Stimulated activated CD4-positive, alpha-beta T cell treated with anti-CD3 and anti-CD28 coated beads, Interleukin-15, amount 100 ng/mL, for 48 hours (primary cell): ENCODE measurements around the gene ARX.

Source experiments
- DNase-seq, 2 donors: peaks; one replicate each; pipeline ENCODE4 v3.0.0-alpha.2; 2020; ENCODE audit warnings: low read depth in 2 of 2

ARX gene

GRCh38 chrX:25001808-25002660, 13.7 kb downstream of the ARX start:
- no peak for DNase-seq

GRCh38 chrX:24999511-24999910, 16.3 kb downstream of the ARX start:
- no peak for DNase-seq

DNA sequence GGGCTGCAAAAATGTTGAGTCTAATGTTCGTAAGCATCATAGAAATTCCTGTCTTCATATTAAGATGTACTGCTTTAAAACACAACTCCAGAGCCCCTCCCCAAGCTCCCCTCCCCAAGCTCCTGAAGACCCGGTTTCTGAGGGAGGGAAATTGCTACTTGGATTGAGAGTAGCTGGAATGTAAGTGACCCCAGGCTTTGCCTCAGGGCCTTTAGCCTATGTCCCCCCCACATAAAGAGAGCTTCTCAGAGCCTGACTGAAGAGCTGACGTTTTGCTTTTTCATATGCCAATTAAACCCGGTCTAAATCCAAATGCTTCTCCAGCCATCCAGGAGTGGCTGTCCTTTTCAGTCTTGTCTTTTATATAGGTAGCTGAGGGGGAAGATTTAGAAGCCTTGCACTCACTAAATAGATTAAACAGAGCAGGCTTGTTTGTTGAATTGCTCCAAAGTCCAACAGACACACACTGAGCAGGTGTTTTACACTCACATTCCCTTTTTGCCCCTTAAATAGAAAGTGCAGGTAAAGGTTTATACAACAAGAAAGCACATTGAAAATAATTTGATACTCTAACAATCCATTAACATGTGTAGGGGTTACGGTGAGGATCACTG, 19.6 kb downstream of the ARX start:
- no peak for DNase-seq

GRCh38 chrX:24993879-24994278, 21.9 kb downstream of the ARX start:
- DNase-seq, result no peak

GRCh38 chrX:24990535-24990934, 25.2 kb downstream of the ARX start:
- no peak for DNase-seq

DNA sequence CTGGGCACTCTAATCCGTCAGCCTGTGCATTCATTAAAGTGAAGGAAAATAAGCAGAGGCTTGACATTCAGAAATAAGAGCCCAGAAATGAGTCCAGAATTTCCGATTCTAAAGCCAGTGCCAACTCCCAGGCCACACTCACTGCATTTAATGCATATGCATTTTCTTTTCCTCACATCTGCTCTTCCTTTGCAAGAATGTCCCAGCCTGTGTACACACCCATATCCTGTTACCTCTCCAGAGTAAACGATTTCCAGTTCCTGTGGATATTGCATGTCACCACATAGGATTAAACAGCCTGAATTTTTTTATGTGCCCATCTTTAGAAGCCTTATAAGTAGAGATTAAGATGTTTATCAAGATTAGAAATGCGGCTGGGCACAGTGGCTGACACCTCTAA, 27.5 kb downstream of the ARX start:
- no peak for DNase-seq

- DNase-seq, result no peak
These were observed 28.0 kb downstream of the ARX start for GRCh38 chrX:24987731-24988130.

DNA sequence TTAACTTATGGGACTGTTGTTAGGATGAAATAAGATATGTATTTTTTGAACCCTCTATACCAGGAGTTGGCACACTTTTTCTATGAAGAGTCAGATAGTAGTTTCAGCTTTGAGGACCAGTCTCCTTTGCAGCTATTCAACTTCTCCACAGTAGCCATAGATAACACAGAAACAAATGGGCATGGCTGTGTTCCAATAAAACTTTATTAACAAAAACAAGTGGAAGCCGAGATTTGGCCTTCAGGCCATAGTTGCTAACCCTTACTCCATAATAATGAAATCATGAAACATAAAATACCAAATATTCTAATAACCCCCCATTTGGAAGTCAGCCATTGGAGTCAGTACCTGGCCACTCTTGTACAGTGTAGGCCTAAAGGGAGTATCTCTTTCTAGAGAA, 30.6 kb downstream of the ARX start:
- DNase-seq, result no peak

GRCh38 chrX:24983931-24984330, 31.8 kb downstream of the ARX start:
- DNase-seq, result no peak

- no peak for DNase-seq
These were observed 33.3 kb downstream of the ARX start for GRCh38 chrX:24982306-24982965.

- DNase-seq, result no peak
These were observed 34.7 kb downstream of the ARX start for GRCh38 chrX:24981030-24981429.

GRCh38 chrX:24979081-24979480, 36.7 kb downstream of the ARX start:
- DNase-seq, result no peak

- DNase-seq, result no peak
These were observed 46.0 kb downstream of the ARX start for GRCh38 chrX:24969812-24970211.

DNA sequence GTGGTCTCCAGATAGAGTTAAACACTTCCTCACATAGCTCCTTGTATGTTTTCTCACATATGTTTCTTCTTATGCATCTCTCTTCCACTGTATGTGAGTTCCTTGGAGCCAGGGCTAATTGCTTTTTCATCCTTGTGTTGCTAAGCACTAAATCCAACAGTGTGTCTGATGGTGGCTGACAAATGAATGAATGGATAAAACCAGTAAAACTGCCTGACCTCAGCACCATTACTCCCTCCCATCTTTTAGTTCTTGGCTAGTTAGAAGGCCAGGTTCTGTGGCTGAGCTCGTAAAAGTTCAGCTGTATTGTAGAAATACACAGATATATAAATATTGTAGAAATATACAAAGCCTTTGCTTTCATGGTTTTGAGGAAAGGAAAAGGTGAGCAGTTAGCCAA, 50.4 kb downstream of the ARX start:
- no peak for DNase-seq

- no peak for DNase-seq
These were observed 51.9 kb downstream of the ARX start for GRCh38 chrX:24963823-24964222.

- no peak for DNase-seq
These were observed 54.0 kb downstream of the ARX start for GRCh38 chrX:24961809-24962208.

DNA sequence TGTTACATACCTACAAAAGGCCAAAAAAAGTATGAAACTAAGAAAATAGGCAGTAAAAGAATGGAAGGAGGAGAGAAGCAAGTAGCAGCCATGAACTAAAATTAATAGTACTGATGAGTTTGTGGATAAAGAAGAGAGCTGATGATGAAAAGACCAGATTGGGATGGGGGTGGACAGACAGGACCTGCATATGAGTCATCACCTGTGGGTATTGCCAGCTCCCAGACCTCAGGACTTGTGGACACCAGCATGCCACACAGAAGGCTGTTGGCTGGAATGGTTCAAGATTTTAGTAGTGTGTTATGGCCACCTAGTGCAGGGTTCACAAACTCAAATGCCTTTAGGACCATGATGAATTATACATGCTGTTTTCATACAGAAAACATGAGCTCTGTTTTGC, 58.9 kb downstream of the ARX start:
- no peak for DNase-seq

GRCh38 chrX:24955372-24955930, 60.3 kb downstream of the ARX start:
- no peak for DNase-seq

DNA sequence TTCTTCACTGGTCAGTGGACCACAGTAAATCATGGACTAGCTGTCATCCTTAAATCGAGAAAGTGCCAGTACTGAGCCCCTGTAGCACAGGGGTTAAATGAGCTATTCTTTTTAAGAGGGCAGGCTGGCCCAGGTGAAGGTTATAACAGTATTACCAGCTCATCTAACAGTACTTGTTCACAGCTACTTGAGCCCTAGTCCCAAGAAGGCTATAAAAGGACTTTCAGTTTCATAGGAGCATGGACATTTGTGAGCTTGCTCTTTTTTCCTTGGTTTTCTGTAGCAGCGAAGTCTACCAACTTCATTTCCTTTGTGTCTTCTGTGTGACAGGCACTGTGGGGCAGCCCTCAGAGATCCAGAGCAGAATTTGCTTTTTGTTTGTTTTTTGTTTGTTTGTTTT, 61.0 kb downstream of the ARX start:
- DNase-seq, result no peak
